Measurements from ENCODE around the gene PHETA1. TPM values are rescaled to one million over a fixed set of nuclear protein-coding genes. Genes with fewer than 3 reads are reported as not detected.

PHETA1 gene
- total RNA-seq, 1 experiment from 2014 or later, result 3.4 TPM

DNA sequence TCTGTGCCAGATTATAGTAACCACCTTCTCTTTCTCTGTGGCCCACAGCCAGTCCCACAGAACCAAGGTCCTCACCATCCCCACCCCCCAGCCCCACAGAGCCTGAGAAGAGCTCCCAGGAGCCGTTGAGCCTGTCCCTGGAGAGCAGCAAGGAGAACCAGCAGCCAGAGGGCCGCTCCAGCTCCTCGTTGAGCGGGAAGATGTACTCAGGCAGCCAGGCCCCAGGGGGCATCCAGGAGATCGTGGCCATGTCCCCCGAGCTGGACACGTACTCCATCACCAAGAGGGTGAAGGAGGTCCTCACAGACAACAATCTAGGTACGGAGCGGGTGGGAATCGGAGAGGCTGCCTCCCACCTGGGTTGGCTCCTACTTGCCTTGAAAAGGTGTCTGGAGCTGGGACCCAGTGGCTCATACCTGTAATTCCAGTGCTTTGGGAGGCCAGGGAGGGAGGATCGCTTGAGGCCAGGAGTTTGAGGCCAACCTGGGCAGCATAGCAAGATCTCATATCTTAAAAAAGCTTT is 34.4 kb downstream of the PHETA1 start:
- no peak overlapping the region for H3K27ac Mint-ChIP-seq (ENCODE audit: low read depth, unreplicated experiment)
- intact Hi-C loops (cut with micrococcal nuclease), result no loop called here
- H3K4me3 Mint-ChIP-seq (ENCODE audit: unreplicated experiment), result no peak overlapping the region
- H3K36me3 Mint-ChIP-seq (ENCODE audit: insufficient read depth, unreplicated experiment), result no peaks in the 10 kb centered on the region
- peaks cover 7% of the 10 kb centered on the region for H3K4me1 Mint-ChIP-seq (ENCODE audit: insufficient read depth, unreplicated experiment)
- peaks cover 3% of the 10 kb centered on the region for H3K27me3 Mint-ChIP-seq (ENCODE audit: insufficient read depth, unreplicated experiment)
- CTCF ChIA-PET, result interaction anchor here (0.9 to 2.1 kb wide), 3 partner anchors 21 to 310 kb away, joined by 3 to 7 read pairs (median 3); no protein-coding TSS in a partner anchor
- H3K9me3 Mint-ChIP-seq (ENCODE audit: unreplicated experiment), result no peaks in the 10 kb centered on the region
- POLR2A ChIA-PET, result no interaction called here
- BruUV-seq (replicated peaks), result no TSS peak
- DNase-seq (ENCODE audit: unreplicated experiment), result no peak
- TF ChIP-seq, protein P1, sequence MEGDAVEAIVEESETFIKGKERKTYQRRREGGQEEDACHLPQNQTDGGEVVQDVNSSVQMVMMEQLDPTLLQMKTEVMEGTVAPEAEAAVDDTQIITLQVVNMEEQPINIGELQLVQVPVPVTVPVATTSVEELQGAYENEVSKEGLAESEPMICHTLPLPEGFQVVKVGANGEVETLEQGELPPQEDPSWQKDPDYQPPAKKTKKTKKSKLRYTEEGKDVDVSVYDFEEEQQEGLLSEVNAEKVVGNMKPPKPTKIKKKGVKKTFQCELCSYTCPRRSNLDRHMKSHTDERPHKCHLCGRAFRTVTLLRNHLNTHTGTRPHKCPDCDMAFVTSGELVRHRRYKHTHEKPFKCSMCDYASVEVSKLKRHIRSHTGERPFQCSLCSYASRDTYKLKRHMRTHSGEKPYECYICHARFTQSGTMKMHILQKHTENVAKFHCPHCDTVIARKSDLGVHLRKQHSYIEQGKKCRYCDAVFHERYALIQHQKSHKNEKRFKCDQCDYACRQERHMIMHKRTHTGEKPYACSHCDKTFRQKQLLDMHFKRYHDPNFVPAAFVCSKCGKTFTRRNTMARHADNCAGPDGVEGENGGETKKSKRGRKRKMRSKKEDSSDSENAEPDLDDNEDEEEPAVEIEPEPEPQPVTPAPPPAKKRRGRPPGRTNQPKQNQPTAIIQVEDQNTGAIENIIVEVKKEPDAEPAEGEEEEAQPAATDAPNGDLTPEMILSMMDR (IDR thresholded peaks at IDR 0.05; ENCODE audit: unreplicated experiment), result no peak

DNA sequence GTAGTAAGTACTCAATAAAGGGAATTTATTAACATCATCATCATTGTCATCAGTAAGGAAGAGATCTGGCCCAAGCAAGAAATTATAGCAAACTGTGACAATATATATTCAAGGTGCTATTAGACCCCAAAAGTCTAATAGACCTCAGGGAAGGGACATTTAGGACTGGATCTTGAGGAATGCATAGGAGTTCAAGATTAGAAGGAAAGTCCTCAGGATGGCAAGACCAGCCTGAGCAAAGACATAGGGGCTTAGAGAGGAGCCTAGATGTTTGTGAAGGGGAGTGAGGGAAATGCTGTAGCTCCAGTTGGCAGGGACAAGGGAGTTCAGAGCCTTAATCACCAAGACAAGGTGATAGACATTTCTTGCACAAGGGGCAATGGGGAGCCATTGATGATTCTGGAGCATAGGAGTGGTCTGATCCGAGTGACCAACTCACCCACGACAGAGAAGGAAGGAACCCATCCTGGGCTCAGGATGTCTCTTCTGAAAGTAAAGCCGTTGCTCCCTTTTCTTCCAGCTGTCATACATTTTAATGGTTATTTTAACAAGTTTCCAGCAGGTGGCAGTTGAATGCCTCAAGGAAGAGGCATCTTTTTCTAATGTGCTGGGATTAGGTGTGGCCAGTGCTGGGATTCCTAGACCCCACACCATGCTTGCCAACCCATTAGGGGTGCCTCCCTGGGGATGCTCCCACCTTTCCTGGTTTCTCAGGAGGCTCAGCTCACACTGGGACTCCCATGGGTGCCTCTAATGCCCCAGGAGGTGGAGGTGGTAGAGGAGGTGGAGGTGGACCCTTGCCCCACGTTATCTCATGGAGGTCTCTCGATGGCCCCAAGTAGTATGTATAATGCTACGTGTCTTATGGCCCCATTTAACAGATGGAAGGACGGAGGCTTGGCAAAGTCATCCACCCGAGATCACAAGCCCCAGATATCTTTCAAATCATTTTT is 37.8 kb downstream of the PHETA1 start:
- Mint-ChIP-seq H3K27ac (ENCODE audit: low read depth, unreplicated experiment) (no peak overlapping the region), H3K36me3 (ENCODE audit: insufficient read depth, unreplicated experiment) (no peaks in the 10 kb centered on the region), H3K4me3 (ENCODE audit: unreplicated experiment) (no peak overlapping the region), H3K27me3 (ENCODE audit: insufficient read depth, unreplicated experiment) (peaks cover 21% of the 10 kb centered on the region), H3K4me1 (ENCODE audit: insufficient read depth, unreplicated experiment) (peaks cover 7% of the 10 kb centered on the region), H3K9me3 (ENCODE audit: unreplicated experiment) (no peaks in the 10 kb centered on the region)
- intact Hi-C loops (cut with micrococcal nuclease), result loop anchor here (1.0 kb wide), 1 partner anchor 120 kb away; no protein-coding TSS in a partner anchor
- DNase-seq (ENCODE audit: unreplicated experiment), result peak; percentile 65
- BruUV-seq (replicated peaks), result no TSS peak
- TF ChIP-seq, protein P1 (IDR thresholded peaks at IDR 0.05; ENCODE audit: unreplicated experiment), result peak; percentile 56
- ChIA-PET CTCF (interaction anchor here (0.6 to 3.5 kb wide), 19 partner anchors 10 to 1251 kb away, joined by 3 to 30 read pairs (median 4); no protein-coding TSS in a partner anchor), POLR2A (interaction anchor here (0.6 to 0.8 kb wide), 2 partner anchors 66 to 121 kb away, joined by 5 to 7 read pairs; no protein-coding TSS in a partner anchor)

DNA sequence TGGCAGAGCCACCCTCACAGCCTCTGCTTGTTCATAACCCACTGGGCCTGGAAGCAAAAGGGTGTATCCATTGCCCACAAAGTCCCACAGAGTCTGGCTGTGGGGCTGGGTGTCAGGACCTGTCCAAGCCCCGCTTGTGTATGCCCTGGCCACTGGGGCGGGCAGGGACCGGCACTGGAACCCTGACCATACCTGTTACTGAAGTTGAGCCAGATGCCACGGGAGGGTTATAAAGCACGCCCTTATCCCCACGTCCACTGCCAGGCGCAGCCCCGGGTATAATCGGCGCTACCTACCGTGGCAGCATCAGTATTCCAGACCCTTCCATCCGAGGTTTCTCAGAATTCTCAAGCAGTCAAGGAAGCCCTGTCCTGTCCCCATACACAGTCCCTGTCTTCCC is 40.8 kb downstream of the PHETA1 start:
- intact Hi-C loops (cut with micrococcal nuclease), result no loop called here
- Mint-ChIP-seq H3K4me3 (ENCODE audit: unreplicated experiment) (no peak overlapping the region), H3K27ac (ENCODE audit: low read depth, unreplicated experiment) (no peak overlapping the region), H3K9me3 (ENCODE audit: unreplicated experiment) (no peaks in the 10 kb centered on the region), H3K27me3 (ENCODE audit: insufficient read depth, unreplicated experiment) (peaks cover 21% of the 10 kb centered on the region), H3K36me3 (ENCODE audit: insufficient read depth, unreplicated experiment) (no peaks in the 10 kb centered on the region), H3K4me1 (ENCODE audit: insufficient read depth, unreplicated experiment) (peaks cover 7% of the 10 kb centered on the region)
- ChIA-PET CTCF (interaction anchor here (0.8 to 2.1 kb wide), 3 partner anchors 68 to 124 kb away, joined by 3 to 6 read pairs (median 5); no protein-coding TSS in a partner anchor), POLR2A (no interaction called here)
- TF ChIP-seq, protein P1 (IDR thresholded peaks at IDR 0.05; ENCODE audit: unreplicated experiment), result no peak
- no TSS peak for BruUV-seq (replicated peaks)
- DNase-seq (ENCODE audit: unreplicated experiment), result no peak

DNA sequence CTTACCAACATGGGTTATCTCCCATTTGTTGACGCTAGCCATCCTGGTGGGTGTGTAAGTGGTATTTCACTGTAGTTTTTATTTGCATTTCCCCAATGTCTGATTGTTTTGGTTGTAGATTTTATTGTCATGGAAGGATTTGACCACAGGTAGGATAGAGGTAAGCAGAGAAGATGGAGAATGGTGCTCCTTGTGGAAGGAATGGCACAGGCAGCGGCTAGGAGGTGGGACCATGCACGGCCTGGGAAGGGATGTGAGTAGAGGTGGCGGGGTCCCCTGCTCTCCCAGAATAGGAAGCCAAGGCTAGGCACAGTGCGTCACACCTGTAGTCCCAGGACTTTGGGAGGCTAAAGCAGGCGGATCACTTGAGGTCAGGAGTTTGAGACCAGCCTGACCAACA is 41.4 kb downstream of the PHETA1 start:
- ChIA-PET POLR2A (no interaction called here), CTCF (interaction anchor here (2.1 kb wide), 1 partner anchor 69 kb away, joined by 6 read pairs; no protein-coding TSS in a partner anchor)
- intact Hi-C loops (cut with micrococcal nuclease), result no loop called here
- Mint-ChIP-seq H3K27me3 (ENCODE audit: insufficient read depth, unreplicated experiment) (peaks cover 21% of the 10 kb centered on the region), H3K36me3 (ENCODE audit: insufficient read depth, unreplicated experiment) (no peaks in the 10 kb centered on the region), H3K27ac (ENCODE audit: low read depth, unreplicated experiment) (no peak overlapping the region), H3K4me1 (ENCODE audit: insufficient read depth, unreplicated experiment) (peaks cover 7% of the 10 kb centered on the region), H3K4me3 (ENCODE audit: unreplicated experiment) (no peak overlapping the region), H3K9me3 (ENCODE audit: unreplicated experiment) (no peaks in the 10 kb centered on the region)
- DNase-seq (ENCODE audit: unreplicated experiment), result no peak
- no TSS peak for BruUV-seq (replicated peaks)
- TF ChIP-seq, protein P1 (IDR thresholded peaks at IDR 0.05; ENCODE audit: unreplicated experiment), result no peak
